OCI-LY3 (cell line): ENCODE data around the gene ATG3.

Experiments
- CTCF ChIP-seq: fragments of 200-600, 300-600 bp; sonication (generic); IDR thresholded peaks from 2 replicates; pipeline ENCODE4 v1.5.1; 2014; ENCODE audit warnings: antibody characterized with exemption, low read length, low read depth
- EZH2phosphoT487 ChIP-seq: fragments of 200-600 bp; shearing (Covaris generic); IDR thresholded peaks from 2 replicates; pipeline ENCODE4 v1.6.1; 2018; ENCODE audit warnings: antibody characterized with exemption, mixed run types, low read depth

GRCh38 chr3:112607863-112608262 is 46.1 kb upstream of the ATG3 start:
- TF ChIP-seq EZH2phosphoT487 = no peak
- TF ChIP-seq CTCF = no peak
